Ramos (cell line): ENCODE results near the gene KCTD19.

Experiments used
- in situ Hi-C: fragments of 300-500 bp; cut with MboI; formaldehyde crosslinking; loops from one replicate; pipeline ENCODE4 v1.14.3; 2022; ENCODE audit warnings: low sequenced_read_pairs; ENCODE audit not compliant: unreplicated experiment

Gene KCTD19

GRCh38 chr16:67327743-67328142 lies 1.2 kb upstream of the KCTD19 start:
- in situ Hi-C loops: no loop called here

GRCh38 chr16:67326115-67326471 lies 448 bp downstream of the KCTD19 start:
- in situ Hi-C loops: no loop called here

DNA sequence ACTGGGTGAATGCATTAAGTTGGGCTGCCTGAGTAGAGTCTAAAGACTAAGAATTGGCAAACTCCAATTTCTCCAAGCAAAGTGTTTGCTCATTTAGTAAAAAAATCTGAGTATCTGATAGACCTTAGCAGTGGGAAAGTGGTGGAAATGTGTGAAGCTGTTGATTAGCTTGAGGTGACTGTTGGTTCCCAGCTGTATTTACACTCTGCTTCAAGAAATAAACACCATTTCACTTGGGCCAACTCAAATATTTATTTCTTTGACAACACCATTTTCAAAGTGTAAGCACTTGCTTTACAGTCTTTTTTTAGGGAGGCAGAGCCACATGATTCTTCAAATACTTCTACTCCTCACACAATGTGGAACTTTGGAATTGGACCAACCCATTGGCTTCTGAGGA lies 8.7 kb downstream of the KCTD19 start:
- in situ Hi-C loops: no loop called here

DNA sequence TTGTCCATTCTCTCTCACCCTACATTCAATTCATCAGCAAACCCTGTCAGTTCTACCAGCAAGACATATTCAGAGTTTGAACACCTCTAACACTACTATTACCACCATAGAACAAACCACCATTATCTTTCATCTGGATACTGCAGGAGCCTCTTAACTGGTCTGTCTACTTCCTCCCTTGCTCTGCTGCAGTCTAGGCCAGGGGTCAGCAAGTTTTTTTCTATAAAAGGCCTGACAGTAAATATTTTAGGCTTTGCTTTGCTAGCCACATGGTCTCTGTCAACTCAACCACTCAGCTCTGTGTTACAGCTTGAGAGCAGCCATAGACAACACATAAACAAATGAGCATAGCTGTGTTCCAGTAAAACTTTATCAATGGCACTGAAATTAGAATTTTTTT lies 13.8 kb downstream of the KCTD19 start:
- in situ Hi-C loops: no loop called here

DNA sequence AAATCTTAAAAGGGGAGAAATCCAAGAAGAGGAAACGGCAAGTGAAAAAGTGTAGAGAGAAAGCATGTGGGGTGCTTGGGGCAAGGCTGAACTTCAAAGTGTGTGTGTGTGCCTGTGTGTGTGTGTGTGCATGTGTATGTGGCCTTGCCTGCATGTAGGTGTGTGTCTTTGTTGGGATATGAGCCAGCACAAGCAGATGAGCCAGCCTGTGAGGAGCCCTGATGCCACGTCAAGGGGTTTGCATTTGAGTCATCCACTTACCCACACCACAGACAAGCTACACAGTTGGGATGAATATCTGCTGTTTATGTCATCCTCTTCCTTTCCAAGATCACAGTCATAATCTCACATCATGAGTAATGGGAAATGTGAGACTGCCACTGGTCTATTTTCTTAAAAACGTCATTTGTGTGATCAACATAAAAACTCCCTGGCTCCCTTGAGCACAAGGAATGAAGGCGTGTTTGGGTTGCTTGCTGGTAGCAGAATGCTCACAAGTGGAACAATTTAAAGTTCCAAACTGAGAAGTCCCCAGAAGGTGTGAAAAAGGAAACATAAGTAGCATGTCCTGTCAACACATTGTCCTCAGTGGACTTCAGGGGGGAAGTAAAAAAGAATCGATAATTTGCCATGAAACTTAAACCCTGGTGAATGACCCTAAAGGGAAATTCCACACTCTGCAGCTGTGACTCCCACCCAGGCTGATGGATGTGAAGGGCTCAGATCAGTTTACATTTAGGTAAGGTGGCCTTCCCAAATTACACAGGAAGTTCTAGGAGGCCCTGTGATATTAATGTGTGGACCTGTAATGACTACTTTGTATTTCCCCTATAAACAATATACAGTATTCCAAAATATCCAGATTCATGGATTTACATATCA lies 14.7 kb downstream of the KCTD19 start:
- in situ Hi-C loops: no loop called here

GRCh38 chr16:67310561-67310960 lies 16.0 kb downstream of the KCTD19 start:
- in situ Hi-C loops: no loop called here

DNA sequence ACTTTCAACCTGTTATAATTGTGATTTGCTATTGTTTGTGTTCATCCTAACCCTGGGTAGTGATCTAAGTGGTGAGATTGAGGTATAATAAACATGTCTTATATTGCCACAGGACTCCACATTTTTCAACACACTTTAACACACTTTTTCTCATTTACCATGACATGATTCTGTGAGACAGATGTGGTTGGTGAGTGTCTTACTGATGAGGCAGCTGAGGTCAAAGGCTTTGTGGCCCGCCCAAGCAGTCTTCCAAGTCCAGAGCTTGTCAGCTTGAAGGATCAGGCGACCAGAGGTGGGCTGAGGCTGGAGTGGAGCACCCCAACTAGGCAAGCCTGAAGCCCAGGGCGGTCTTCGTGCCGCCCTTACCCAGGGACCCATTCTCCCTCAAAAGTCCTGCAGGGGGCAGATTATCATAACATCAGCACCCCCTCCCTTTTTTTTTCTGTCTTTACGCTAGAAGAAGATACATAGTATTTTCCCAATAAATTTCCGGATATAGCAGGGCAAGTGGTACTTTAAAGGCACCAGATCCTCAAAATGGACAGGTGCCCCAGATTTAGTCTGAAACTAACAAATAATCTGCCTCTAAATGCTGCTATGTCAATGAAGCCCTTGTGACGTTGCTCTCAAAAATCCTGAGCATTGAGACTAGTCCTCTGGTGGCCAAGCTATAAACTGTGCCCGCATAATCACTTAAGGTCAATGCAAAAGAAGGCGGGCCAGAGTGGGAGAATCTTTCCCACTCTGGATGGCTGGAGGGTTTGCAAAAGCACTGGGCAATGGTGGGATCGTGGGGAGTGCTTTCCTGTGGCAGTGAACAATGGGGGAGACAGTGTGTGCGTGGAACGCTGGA lies 21.1 kb downstream of the KCTD19 start:
- in situ Hi-C loops: no loop called here

GRCh38 chr16:67304020-67304419 lies 22.5 kb downstream of the KCTD19 start:
- in situ Hi-C loops: no loop called here

DNA sequence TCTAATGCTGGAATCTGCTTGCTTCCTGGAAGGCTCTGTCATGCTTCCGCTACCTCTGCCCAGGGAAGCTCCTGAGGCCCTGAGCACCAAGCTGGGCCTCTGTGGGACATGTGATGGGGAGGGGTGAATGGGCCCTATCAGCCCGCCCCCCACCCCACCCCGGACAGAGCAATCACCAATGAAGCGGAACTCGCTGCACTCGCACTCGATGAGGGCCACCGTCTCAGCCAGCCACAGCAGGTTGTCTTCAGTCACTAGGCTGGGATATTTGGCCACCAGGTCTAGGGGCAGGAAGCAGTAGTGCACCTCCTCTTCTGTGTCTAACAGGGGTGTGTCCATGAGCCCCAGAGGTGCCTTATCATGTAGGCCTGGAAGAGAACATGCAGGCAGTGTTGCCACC lies 23.6 kb downstream of the KCTD19 start:
- in situ Hi-C loops: no loop called here

DNA sequence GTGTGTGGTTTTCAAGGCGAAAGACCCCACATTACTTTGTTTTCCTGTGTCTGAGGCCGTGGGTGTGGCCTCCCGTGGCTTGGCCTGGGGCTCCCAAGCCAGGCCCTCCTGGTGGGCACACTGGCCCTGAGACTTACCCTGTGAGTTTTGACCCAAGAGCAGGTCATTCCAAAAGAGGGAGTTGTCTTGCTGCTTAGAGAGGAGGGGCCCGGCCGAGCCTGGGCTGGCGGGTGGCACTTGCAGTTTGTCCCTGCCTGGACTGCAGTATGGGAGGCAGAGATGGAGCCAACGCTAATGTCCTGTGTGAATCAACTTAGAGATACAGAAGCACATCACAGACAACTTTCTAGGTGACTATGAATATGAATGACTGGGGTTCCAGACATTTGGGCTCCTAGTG lies 24.5 kb downstream of the KCTD19 start:
- in situ Hi-C loops: no loop called here

GRCh38 chr16:67301080-67301782 lies 25.3 kb downstream of the KCTD19 start:
- in situ Hi-C loops: no loop called here

DNA sequence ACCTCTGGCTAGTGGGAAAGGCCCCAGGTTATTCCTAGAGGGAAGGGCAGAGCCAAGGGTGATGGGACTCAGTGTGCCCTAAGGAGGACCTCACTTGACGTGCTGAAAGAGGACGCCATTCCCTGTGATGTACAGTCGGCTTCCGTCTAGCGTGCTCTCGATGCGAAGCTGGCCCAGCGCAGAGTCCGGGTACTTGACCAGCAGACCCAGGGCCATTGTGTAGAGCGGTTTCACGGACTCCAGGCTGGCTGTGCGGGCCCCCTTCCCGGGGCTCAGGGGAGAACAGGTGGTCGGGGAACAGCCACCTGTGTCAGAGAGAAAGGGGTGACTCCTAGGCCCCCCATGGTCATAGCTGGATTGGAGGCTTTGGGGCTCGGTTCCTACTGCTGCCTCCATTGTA lies 27.3 kb downstream of the KCTD19 start:
- in situ Hi-C loops: no loop called here

DNA sequence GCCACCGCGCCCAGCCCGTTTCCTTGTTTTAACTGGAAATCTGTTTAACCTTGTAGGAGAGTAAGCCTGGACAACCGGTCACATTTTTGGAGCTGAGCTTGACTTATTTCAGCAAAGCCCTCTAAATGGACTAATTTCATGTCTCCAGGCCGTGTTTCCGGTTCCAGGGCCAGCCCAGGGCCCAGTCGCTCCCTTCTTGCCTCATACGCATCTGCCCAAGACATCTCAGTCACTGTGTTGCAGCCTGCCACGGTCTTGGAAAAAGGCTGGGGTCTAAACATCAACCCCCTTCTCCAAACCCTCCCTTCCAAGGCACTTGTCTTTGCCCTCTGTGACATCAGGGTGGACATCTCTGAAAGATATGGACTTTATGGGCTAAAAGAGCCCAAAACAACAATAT lies 28.3 kb downstream of the KCTD19 start:
- in situ Hi-C loops: no loop called here

DNA sequence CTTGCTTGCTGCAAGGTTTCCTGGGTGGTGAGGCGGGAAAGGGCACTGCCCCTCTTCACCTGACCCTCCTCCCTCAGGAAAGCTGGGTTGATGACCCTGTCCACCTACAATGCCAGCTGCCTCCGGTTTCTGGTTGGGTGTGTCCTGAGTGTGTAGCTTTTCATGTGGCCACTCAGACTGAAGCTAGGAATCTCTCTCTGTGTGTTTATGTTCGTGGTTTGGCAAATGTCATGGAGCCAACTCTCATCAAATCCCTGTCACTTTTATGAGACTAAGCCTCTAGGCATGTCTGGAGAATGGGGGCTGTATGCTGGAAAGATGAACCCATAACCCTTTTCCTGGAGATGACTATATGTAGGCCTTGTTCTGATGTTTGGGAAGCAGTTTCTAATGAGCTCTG lies 30.1 kb downstream of the KCTD19 start:
- in situ Hi-C loops: no loop called here

DNA sequence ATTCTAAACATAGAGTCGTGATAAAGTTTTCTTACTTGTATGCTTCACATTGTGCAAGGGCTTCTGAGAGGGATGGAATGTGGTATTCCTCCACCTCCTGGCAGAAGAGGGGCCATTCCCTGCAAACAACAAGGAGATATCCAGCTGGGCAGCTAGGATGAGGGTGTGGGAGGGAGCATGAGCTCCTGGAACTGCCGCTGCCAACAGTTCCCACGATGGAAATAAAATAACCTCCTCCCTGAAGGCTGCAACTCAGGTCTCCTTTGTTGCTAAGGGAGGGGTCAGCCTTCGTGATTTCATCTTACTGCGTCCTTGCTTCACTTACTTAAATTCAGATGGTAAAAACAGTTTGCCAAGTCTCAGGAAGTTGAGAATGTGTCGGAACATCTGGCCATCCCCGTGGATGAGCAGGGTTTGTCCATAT lies 31.6 kb downstream of the KCTD19 start:
- in situ Hi-C loops: no loop called here

DNA sequence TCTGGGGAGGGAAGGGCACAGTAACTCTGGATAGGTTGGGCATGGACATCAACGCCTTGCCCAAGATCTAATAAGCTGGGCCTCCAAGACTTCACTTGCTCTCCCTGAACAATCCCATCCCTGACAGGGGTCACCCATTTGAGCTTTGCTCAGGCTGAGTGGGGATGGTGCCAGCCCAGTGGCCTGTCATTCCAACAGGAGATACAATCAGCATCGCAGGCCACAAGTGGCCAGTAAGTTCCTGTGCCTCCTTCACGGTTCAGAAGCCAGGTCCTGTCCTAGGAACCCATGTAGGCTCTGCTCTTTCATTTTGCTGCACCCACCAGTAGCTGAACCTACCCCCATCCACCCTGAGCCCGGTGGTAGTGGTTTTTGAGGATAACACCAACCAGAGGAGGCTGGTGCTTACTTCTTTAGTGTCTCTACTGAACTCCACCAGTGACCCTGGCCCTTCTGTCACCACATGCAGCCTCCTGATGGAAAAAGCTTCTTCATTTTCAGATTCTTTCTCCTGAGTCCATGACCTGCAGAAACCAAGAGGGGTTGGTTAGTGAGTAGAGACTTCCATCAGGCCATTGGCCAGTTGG lies 32.3 kb downstream of the KCTD19 start:
- in situ Hi-C loops: no loop called here

DNA sequence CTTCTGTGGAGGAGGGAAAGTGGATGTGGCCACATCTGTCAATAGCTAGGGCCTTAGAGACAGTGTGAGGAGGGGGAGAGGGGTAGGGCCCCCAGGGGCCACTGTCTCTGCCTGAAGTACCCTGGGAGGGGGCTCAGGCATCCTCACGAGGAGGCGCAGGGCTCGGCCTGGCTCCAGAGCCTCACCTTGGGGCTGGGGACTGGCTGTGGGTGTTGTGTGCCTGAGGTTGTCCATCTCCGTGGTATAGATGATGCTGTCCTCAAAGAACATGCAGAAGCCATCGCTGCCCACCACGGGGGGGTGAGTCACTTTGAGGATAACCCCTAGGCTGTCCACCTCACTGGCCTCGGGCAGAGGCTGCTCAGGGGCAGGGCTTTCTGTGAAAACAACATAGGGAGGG lies 35.1 kb downstream of the KCTD19 start:
- in situ Hi-C loops: no loop called here

- in situ Hi-C loops: no loop called here
These were observed 38.6 kb downstream of the KCTD19 start for GRCh38 chr16:67287960-67288359.

- in situ Hi-C loops: no loop called here
These were observed 39.9 kb downstream of the KCTD19 start for GRCh38 chr16:67286441-67287235.
